T-helper 17 cell (primary cell): ENCODE data around the gene ECT2. TPM values are rescaled to one million over a fixed set of nuclear protein-coding genes. Genes with fewer than 3 reads are reported as not detected.
"Not testable (repeated sequence)": the region's sequence is repeated elsewhere in the genome, so short reads cannot be mapped to it uniquely, and the experiment has no call there.

Source experiments
- ATAC-seq: fragments of 150-1000 bp; cut with Tn5 transposase; 2 replicates; pipeline ENCODE4 v1.10.0; 2021; ENCODE audit warnings: mild to moderate bottlenecking, moderate library complexity
- DNase-seq, 3 donors: peaks; one replicate each; pipeline versions ENCODE4 v3.0.0 to v3.0.0-alpha.2; 2020 to 2021
- H3K9me3 ChIP-seq: one replicate; pipeline ENCODE4 v1.7.0; 2013; ENCODE audit warnings: low read length, mild to moderate bottlenecking; ENCODE audit not compliant: control insufficient read depth, poor library complexity, severe bottlenecking
- H3K27ac Mint-ChIP-seq: one replicate; pipeline ENCODE4 v1.8.0; 2022; ENCODE audit warnings: mild to moderate bottlenecking, moderate library complexity, mixed read lengths
- H3K27me3 Mint-ChIP-seq: one replicate; pipeline ENCODE4 v1.8.0; 2022; ENCODE audit warnings: mixed read lengths
- H3K36me3 Mint-ChIP-seq: one replicate; pipeline ENCODE4 v1.8.0; 2022; ENCODE audit warnings: low read depth, mixed read lengths
- H3K4me1 Mint-ChIP-seq: one replicate; pipeline ENCODE4 v1.8.0; 2022; ENCODE audit warnings: mild to moderate bottlenecking, mixed read lengths
- H3K4me3 Mint-ChIP-seq: one replicate; pipeline ENCODE4 v1.8.0; 2022; ENCODE audit warnings: mild to moderate bottlenecking, moderate library complexity, mixed read lengths
- total RNA-seq, 4 donors: library from RNA in 2 of 4; stranded (reverse) in 2 of 4; gene quantifications; one replicate each; pipeline ENCODE4 v1.2.3 and lab custom pipeline; 2022 to 2026

Gene ECT2
- total RNA-seq, 2 donors from 2014 or later: 2.2 to 2.3 TPM

- no peaks in the 10 kb centered on the region for H3K9me3 ChIP-seq
- ATAC-seq (no peak), DNase-seq (no peak)
- Mint-ChIP-seq H3K4me1 (no peaks in the 10 kb centered on the region), H3K36me3 (no peaks in the 10 kb centered on the region), H3K27me3 (peaks cover 35% of the 10 kb centered on the region), H3K27ac (no peak overlapping the region), H3K4me3 (no peak overlapping the region)
Measured at GRCh38 chr3:172840463-172840862, 89.9 kb downstream of the ECT2 start.

- ATAC-seq: no peak
- H3K4me1 Mint-ChIP-seq: no peaks in the 10 kb centered on the region
- no peak for DNase-seq
- no peak overlapping the region for H3K27ac Mint-ChIP-seq
- no peaks in the 10 kb centered on the region for H3K9me3 ChIP-seq
- peaks cover 36% of the 10 kb centered on the region for H3K27me3 Mint-ChIP-seq
- H3K36me3 Mint-ChIP-seq: no peaks in the 10 kb centered on the region
- no peak overlapping the region for H3K4me3 Mint-ChIP-seq
Measured at GRCh38 chr3:172840913-172841312, 90.4 kb downstream of the ECT2 start.

GRCh38 chr3:172844428-172844827 lies 93.9 kb downstream of the ECT2 start:
- H3K27ac Mint-ChIP-seq: no peak overlapping the region

GRCh38 chr3:172846103-172846561 lies 95.6 kb downstream of the ECT2 start:
- no peak for DNase-seq
- Mint-ChIP-seq H3K27ac (no peak overlapping the region), H3K27me3 (peaks cover 38% of the 10 kb centered on the region), H3K4me3 (no peak overlapping the region), H3K36me3 (no peaks in the 10 kb centered on the region), H3K4me1 (no peaks in the 10 kb centered on the region)
- no peaks in the 10 kb centered on the region for H3K9me3 ChIP-seq
- no peak for ATAC-seq

More at GRCh38 chr3:172844428-172844827, 93.9 kb downstream of the ECT2 start:
- H3K27me3 Mint-ChIP-seq: peaks cover 27% of the 10 kb centered on the region
- H3K9me3 ChIP-seq: no peaks in the 10 kb centered on the region
- H3K4me1 Mint-ChIP-seq: no peaks in the 10 kb centered on the region
- ATAC-seq: no peak
- DNase-seq: no peak
- H3K36me3 Mint-ChIP-seq: no peaks in the 10 kb centered on the region
- H3K4me3 Mint-ChIP-seq: no peak overlapping the region

- H3K4me1 Mint-ChIP-seq: no peaks in the 10 kb centered on the region
- no peaks in the 10 kb centered on the region for H3K36me3 Mint-ChIP-seq
- ATAC-seq (no peak), DNase-seq (no peak)
- no peak overlapping the region for H3K4me3 Mint-ChIP-seq
- H3K27ac Mint-ChIP-seq: no peak overlapping the region
- H3K27me3 Mint-ChIP-seq: peaks cover 38% of the 10 kb centered on the region
- no peaks in the 10 kb centered on the region for H3K9me3 ChIP-seq
Measured at GRCh38 chr3:172846706-172847105, 96.2 kb downstream of the ECT2 start.

GRCh38 chr3:172847292-172847691 lies 96.8 kb downstream of the ECT2 start:
- ATAC-seq: no peak
- Mint-ChIP-seq H3K4me3 (no peak overlapping the region), H3K4me1 (no peaks in the 10 kb centered on the region), H3K27ac (no peak overlapping the region), H3K36me3 (no peaks in the 10 kb centered on the region), H3K27me3 (peaks cover 38% of the 10 kb centered on the region)
- H3K9me3 ChIP-seq: no peaks in the 10 kb centered on the region
- DNase-seq: no peak

GRCh38 chr3:172848910-172849309 lies 98.4 kb downstream of the ECT2 start:
- no peak overlapping the region for H3K27ac Mint-ChIP-seq
- H3K4me3 Mint-ChIP-seq: no peak overlapping the region
- no peaks in the 10 kb centered on the region for H3K9me3 ChIP-seq
- H3K36me3 Mint-ChIP-seq: no peaks in the 10 kb centered on the region
- peaks cover 33% of the 10 kb centered on the region for H3K27me3 Mint-ChIP-seq
- DNase-seq: no peak
- H3K4me1 Mint-ChIP-seq: no peaks in the 10 kb centered on the region
- ATAC-seq: no peak

- no peak overlapping the region for H3K4me3 Mint-ChIP-seq
- no peaks in the 10 kb centered on the region for H3K9me3 ChIP-seq
- DNase-seq (no peak), ATAC-seq (no peak)
- peaks cover 35% of the 10 kb centered on the region for H3K27me3 Mint-ChIP-seq
- H3K4me1 Mint-ChIP-seq: no peaks in the 10 kb centered on the region
- H3K27ac Mint-ChIP-seq: no peak overlapping the region
- no peaks in the 10 kb centered on the region for H3K36me3 Mint-ChIP-seq
Measured at GRCh38 chr3:172853005-172853404, 102.5 kb downstream of the ECT2 start.

GRCh38 chr3:172853921-172854666 lies 103.6 kb downstream of the ECT2 start:
- no peaks in the 10 kb centered on the region for H3K9me3 ChIP-seq
- Mint-ChIP-seq H3K4me3 (no peak overlapping the region), H3K27me3 (peaks cover 30% of the 10 kb centered on the region), H3K36me3 (no peaks in the 10 kb centered on the region), H3K27ac (no peak overlapping the region), H3K4me1 (no peaks in the 10 kb centered on the region)
- ATAC-seq (no peak), DNase-seq (no peak)

- H3K36me3 Mint-ChIP-seq: no peaks in the 10 kb centered on the region
Measured at GRCh38 chr3:172855037-172855436, 104.5 kb downstream of the ECT2 start.

GRCh38 chr3:172856795-172857742 lies 106.5 kb downstream of the ECT2 start:
- ATAC-seq (no peak), DNase-seq (no peak)
- Mint-ChIP-seq H3K27me3 (peaks cover 15% of the 10 kb centered on the region), H3K27ac (no peak overlapping the region), H3K4me1 (no peaks in the 10 kb centered on the region), H3K4me3 (no peak overlapping the region), H3K36me3 (no peaks in the 10 kb centered on the region)
- H3K9me3 ChIP-seq: no peaks in the 10 kb centered on the region

More at GRCh38 chr3:172855037-172855436, 104.5 kb downstream of the ECT2 start:
- no peak overlapping the region for H3K27ac Mint-ChIP-seq
- ATAC-seq (no peak), DNase-seq (no peak)
- H3K4me3 Mint-ChIP-seq: no peak overlapping the region
- peaks cover 22% of the 10 kb centered on the region for H3K27me3 Mint-ChIP-seq
- no peaks in the 10 kb centered on the region for H3K9me3 ChIP-seq
- no peaks in the 10 kb centered on the region for H3K4me1 Mint-ChIP-seq

GRCh38 chr3:172859041-172859440 lies 108.5 kb downstream of the ECT2 start:
- ATAC-seq (no peak), DNase-seq (no peak)
- H3K27ac Mint-ChIP-seq: no peak overlapping the region
- no peaks in the 10 kb centered on the region for H3K36me3 Mint-ChIP-seq
- no peak overlapping the region for H3K4me3 Mint-ChIP-seq
- H3K9me3 ChIP-seq: no peaks in the 10 kb centered on the region
- H3K27me3 Mint-ChIP-seq: peaks cover 21% of the 10 kb centered on the region
- no peaks in the 10 kb centered on the region for H3K4me1 Mint-ChIP-seq

GRCh38 chr3:172866726-172867350 lies 116.3 kb downstream of the ECT2 start:
- peaks cover 26% of the 10 kb centered on the region for H3K27me3 Mint-ChIP-seq
- not testable (repeated sequence) for H3K4me3 Mint-ChIP-seq, DNase-seq, H3K4me1 Mint-ChIP-seq, ATAC-seq, H3K36me3 Mint-ChIP-seq, H3K27ac Mint-ChIP-seq, H3K9me3 ChIP-seq
